SK-N-SH (cell line): ENCODE measurements around the gene MRPS34. TPM values are rescaled to one million over a fixed set of nuclear protein-coding genes. Genes with fewer than 3 reads are reported as not detected.
A peak's percentile ranks its signal among the peaks of the same experiment; 100 is the strongest.

Experiments used
- CTCF ChIA-PET: fragments of 300-600, 350-600 bp; formaldehyde crosslinking; extraction: SDS; loops from one replicate; lab custom pipeline; 2021; lab: Yijun Ruan, JAX
- POLR2A ChIA-PET: fragments of 350-600 bp; sonication (Branson Sonifier 250); formaldehyde crosslinking; extraction: SDS; loops from one replicate; lab custom pipeline; 2020; ENCODE audit warnings: antibody characterized with exemption, inconsistent platforms; lab: Yijun Ruan, JAX
- DNase-seq: peaks from one replicate; pipeline ENCODE4 v3.0.0; 2012
- H2AFZ ChIP-seq: fragments of 200-600 bp; sonication (generic); 2 replicates; pipeline ENCODE4 v1.8.1; 2016; ENCODE audit warnings: antibody characterized with exemption, mild to moderate bottlenecking, low read depth
- H3F3A ChIP-seq: fragments of 200-600 bp; sonication (generic); replicated peaks from 2 replicates; pipeline ENCODE3; 2016; ENCODE audit warnings: antibody characterized with exemption, mild to moderate bottlenecking; ENCODE audit not compliant: insufficient read depth
- H3K27ac ChIP-seq, 2 experiments: fragments of 200-500 bp in 1 of 2; fragments of 200-600 bp in 1 of 2; sonication (Bioruptor generic) in 1 of 2; sonication (generic), shearing (Covaris generic) in 1 of 2; 2 replicates each; pipeline versions ENCODE4 v1.5.1 to v1.6.1; 2014 to 2016; ENCODE audit warnings: low read depth in 2 of 2, inconsistent platforms in 1 of 2, low read length in 1 of 2, mild to moderate bottlenecking in 1 of 2, mixed read lengths in 1 of 2
- H3K27me3 ChIP-seq: fragments of 200-600 bp; sonication (generic), shearing (Covaris generic); 2 replicates; pipeline ENCODE4 v1.6.1; 2016; ENCODE audit warnings: mixed run types; ENCODE audit not compliant: insufficient read depth
- H3K36me3 ChIP-seq, 2 experiments: fragments of 200-500 bp in 1 of 2; fragments of 200-600 bp in 1 of 2; sonication (Bioruptor generic) in 1 of 2; sonication (generic) in 1 of 2; replicated peaks in 1 of 2; 2 replicates each; pipeline versions ENCODE3 to v1.5.1; 2014 to 2016; ENCODE audit warnings: low read length in 1 of 2, mild to moderate bottlenecking in 1 of 2; ENCODE audit not compliant: insufficient read depth in 2 of 2, control insufficient read depth in 1 of 2
- H3K4me1 ChIP-seq, 2 experiments: fragments of 200-500 bp in 1 of 2; fragments of 200-600 bp in 1 of 2; sonication (Bioruptor generic) in 1 of 2; sonication (generic), shearing (Covaris generic) in 1 of 2; 2 replicates each; pipeline versions ENCODE4 v1.5.1 to v1.6.1; 2014 to 2016; ENCODE audit warnings: low read depth in 1 of 2, low read length in 1 of 2, mixed run types in 1 of 2; ENCODE audit not compliant: insufficient read depth in 2 of 2, control insufficient read depth in 1 of 2
- H3K4me2 ChIP-seq: fragments of 200-600 bp; sonication (generic), shearing (Covaris generic); 2 replicates; pipeline ENCODE4 v1.6.1; 2017; ENCODE audit warnings: mixed run types
- H3K4me3 ChIP-seq, 2 experiments: fragments of 200-500 bp in 1 of 2; fragments of 200-600 bp in 1 of 2; sonication (Bioruptor generic) in 1 of 2; sonication (generic), shearing (Covaris generic) in 1 of 2; 2 replicates each; pipeline versions ENCODE4 v1.5.1 to v1.8.1; 2014 to 2016; ENCODE audit warnings: low read depth in 2 of 2, inconsistent platforms in 1 of 2, low read length in 1 of 2, mild to moderate bottlenecking in 1 of 2, mixed read lengths in 1 of 2, moderate library complexity in 1 of 2
- H3K79me2 ChIP-seq: fragments of 200-600 bp; sonication (generic); 2 replicates; pipeline ENCODE4 v1.8.1; 2017; ENCODE audit warnings: mild to moderate bottlenecking; ENCODE audit not compliant: insufficient read depth
- H3K9ac ChIP-seq: fragments of 200-600 bp; sonication (generic); 2 replicates; pipeline ENCODE4 v1.6.1; 2017; ENCODE audit warnings: mixed run types
- H3K9me2 ChIP-seq: fragments of 200-600 bp; sonication (generic); 2 replicates; pipeline ENCODE4 v1.6.1; 2017; ENCODE audit warnings: mixed run types
- H3K9me3 ChIP-seq: fragments of 200-600 bp; sonication (generic); 2 replicates; pipeline ENCODE4 v1.6.1; 2017; ENCODE audit warnings: mixed run types, mild to moderate bottlenecking, moderate library complexity
- H4K20me1 ChIP-seq: fragments of 200-600 bp; sonication (generic); 2 replicates; pipeline ENCODE4 v1.6.1; 2017; ENCODE audit warnings: mild to moderate bottlenecking, mixed run types; ENCODE audit not compliant: insufficient read depth
- CHD2 ChIP-seq: fragments of 150-350 bp; IDR thresholded peaks from 2 replicates; pipeline ENCODE4 v1.6.1; 2018; ENCODE audit warnings: low read length; ENCODE audit not compliant: partially characterized antibody
- EP300 ChIP-seq, 2 experiments: IDR thresholded peaks; 2 replicates each; pipeline versions ENCODE4 v1.4.0 to v1.6.1; 2012; ENCODE audit warnings: borderline replicate concordance in 1 of 2, low read depth in 1 of 2, low read length in 1 of 2
- FOXM1 ChIP-seq: IDR thresholded peaks from 2 replicates; pipeline ENCODE4 v1.4.0; 2012; ENCODE audit warnings: low read depth, mild to moderate bottlenecking
- RAD21 ChIP-seq: IDR thresholded peaks from 2 replicates; pipeline ENCODE4 v1.6.1; 2012; ENCODE audit warnings: mild to moderate bottlenecking, low read length
- RFX5 ChIP-seq: IDR thresholded peaks from 2 replicates; pipeline ENCODE4 v1.6.1; 2012; ENCODE audit warnings: mild to moderate bottlenecking, improper control_type of control experiment, low read length
- RXRA ChIP-seq: IDR thresholded peaks from 2 replicates; pipeline ENCODE4 v1.4.0; 2012; ENCODE audit warnings: low read depth, mild to moderate bottlenecking, borderline replicate concordance
- YY1 ChIP-seq: IDR thresholded peaks from 2 replicates; pipeline ENCODE4 v1.4.0; 2012; ENCODE audit warnings: low read depth, mild to moderate bottlenecking
- ZBTB33 ChIP-seq: IDR thresholded peaks from 2 replicates; pipeline ENCODE4 v1.4.0; 2012; ENCODE audit warnings: low read depth, borderline replicate concordance
- WGBS: methylation state at CpG from one replicate; pipeline ENCODE4 v1.1.6; 2017; ENCODE audit warnings: low lambda C conversion rate; 5-methylcytosine and 5-hydroxymethylcytosine counted together
- polyA plus RNA-seq, 3 experiments: library from polyadenylated mRNA; depleted of rRNA; stranded (reverse); fragments of >200 nt; gene quantifications; 2 replicates each; pipeline ENCODE4 v1.2.3, GENCODE V29; 2012
- TF ChIP-seq, protein P1 (sequence below): IDR thresholded peaks from 2 replicates; pipeline ENCODE4 v1.4.0; 2012; ENCODE audit warnings: low read depth, borderline replicate concordance
- TF ChIP-seq, protein P2 (sequence below): fragments of 150-350 bp; IDR thresholded peaks from 2 replicates; pipeline ENCODE4 v1.6.1; 2017; ENCODE audit warnings: antibody characterized with exemption, low read length, low read depth, borderline replicate concordance
- TF ChIP-seq, protein P3 (sequence below): IDR thresholded peaks from 2 replicates; pipeline ENCODE4; 2012

Gene MRPS34
- polyA plus RNA-seq, 1 of the 3 experiments (the other 2 are of a cell fraction) = 156 TPM

GRCh38 chr16:1782408-1783264, 9.7 kb upstream of the MRPS34 start, which contains the start of the genes NUBP2 and SPSB3 (continued):
- TF ChIP-seq ZBTB33 (peak; percentile 64; the same call in 1 of the 2 replicates), EP300 (IDR thresholded peaks at IDR 0.05; ENCODE audit: borderline replicate concordance in 1 of 2, low read depth in 1 of 2, low read length in 1 of 2) (no peak), FOXM1 (no peak), CHD2 (peak; percentile 96), RAD21 (no peak), YY1 (no peak), RFX5 (peak; percentile 62; the same call in 1 of the 2 replicates)
- TF ChIP-seq, protein P1, sequence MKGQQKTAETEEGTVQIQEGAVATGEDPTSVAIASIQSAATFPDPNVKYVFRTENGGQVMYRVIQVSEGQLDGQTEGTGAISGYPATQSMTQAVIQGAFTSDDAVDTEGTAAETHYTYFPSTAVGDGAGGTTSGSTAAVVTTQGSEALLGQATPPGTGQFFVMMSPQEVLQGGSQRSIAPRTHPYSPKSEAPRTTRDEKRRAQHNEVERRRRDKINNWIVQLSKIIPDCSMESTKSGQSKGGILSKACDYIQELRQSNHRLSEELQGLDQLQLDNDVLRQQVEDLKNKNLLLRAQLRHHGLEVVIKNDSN = no peak
- TF ChIP-seq, protein P2, sequence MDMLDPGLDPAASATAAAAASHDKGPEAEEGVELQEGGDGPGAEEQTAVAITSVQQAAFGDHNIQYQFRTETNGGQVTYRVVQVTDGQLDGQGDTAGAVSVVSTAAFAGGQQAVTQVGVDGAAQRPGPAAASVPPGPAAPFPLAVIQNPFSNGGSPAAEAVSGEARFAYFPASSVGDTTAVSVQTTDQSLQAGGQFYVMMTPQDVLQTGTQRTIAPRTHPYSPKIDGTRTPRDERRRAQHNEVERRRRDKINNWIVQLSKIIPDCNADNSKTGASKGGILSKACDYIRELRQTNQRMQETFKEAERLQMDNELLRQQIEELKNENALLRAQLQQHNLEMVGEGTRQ = no peak

DNA sequence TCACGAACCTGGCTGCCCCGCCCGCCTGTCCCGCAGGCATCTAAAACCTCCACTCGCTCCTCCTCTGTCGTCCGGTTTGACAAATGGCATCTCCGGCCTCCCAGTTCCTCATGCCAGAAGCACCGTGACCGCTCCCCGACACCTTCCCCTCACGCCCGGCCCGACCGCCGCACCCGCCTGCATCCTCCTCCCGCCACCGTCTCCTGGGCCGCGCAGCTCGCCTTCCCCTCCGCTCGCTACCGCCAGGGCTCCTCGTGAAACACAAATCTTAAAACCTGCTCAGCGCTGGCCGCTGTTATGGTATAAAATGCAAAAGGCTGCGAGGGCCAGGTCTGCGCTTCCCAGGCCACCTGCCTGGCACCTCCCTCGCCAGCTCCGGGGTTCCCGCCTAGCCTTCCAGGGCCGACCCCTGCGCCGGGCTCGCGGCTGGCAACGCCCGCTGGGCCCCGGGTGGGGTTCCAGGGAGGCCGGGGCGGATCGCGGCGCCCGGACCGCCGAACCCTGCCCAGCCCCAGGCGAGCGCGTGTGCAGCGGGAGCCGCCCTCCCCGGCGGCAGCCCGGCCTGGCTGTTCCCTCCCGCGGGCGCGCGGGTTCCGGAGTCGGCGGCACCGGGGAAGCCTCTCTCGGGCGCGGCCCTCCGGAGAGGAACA, 8.9 kb upstream of the MRPS34 start:
- peaks cover 8% of the 10 kb centered on the region for H3F3A ChIP-seq
- no peaks in the 10 kb centered on the region for H3K9me3 ChIP-seq
- POLR2A ChIA-PET = interaction anchor here (1.1 to 2.2 kb wide), 6 partner anchors 10 to 183 kb away, joined by 3 to 24 read pairs (median 6); partner anchors contain the start of genes EME2, FAHD1, HAGH and MRPS34
- peak overlapping the region; percentile 77 to 90 for H3K4me3 ChIP-seq
- H3K9ac ChIP-seq = peak overlapping the region; percentile 73
- no peak overlapping the region for H2AFZ ChIP-seq
- H4K20me1 ChIP-seq = peaks cover 13% of the 10 kb centered on the region; the same call in 1 of the 2 replicates
- DNase-seq = peak; percentile 70
- H3K27me3 ChIP-seq = no peaks in the 10 kb centered on the region
- H3K4me2 ChIP-seq = peak overlapping the region; percentile 91
- WGBS = 14% methylated on average over 8 of the region's 70 CpGs
- peak overlapping the region; percentile 20 to 32; a peak in 2 of 4 replicates for H3K27ac ChIP-seq
- CTCF ChIA-PET = interaction anchor here (0.8 to 4.3 kb wide), 5 partner anchors 8 to 74 kb away, joined by 3 to 40 read pairs (median 4); partner anchors contain the start of genes EME2 and MRPS34
- H3K4me1 ChIP-seq = peaks cover 0 to 8% of the 10 kb centered on the region in 2 experiments; a peak in 1 of 4 replicates
- no peak for TF ChIP-seq RXRA
- TF ChIP-seq, protein P3, sequence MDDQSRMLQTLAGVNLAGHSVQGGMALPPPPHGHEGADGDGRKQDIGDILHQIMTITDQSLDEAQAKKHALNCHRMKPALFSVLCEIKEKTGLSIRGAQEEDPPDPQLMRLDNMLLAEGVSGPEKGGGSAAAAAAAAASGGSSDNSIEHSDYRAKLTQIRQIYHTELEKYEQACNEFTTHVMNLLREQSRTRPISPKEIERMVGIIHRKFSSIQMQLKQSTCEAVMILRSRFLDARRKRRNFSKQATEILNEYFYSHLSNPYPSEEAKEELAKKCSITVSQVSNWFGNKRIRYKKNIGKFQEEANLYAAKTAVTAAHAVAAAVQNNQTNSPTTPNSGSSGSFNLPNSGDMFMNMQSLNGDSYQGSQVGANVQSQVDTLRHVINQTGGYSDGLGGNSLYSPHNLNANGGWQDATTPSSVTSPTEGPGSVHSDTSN = peak; percentile 16; the same call in 1 of the 2 replicates
- no peaks in the 10 kb centered on the region for H3K9me2 ChIP-seq
- peaks cover 3 to 36% of the 10 kb centered on the region in 2 experiments for H3K36me3 ChIP-seq
- H3K79me2 ChIP-seq = peaks cover 52% of the 10 kb centered on the region
